ENCODE data around the gene RBM7.

DNA sequence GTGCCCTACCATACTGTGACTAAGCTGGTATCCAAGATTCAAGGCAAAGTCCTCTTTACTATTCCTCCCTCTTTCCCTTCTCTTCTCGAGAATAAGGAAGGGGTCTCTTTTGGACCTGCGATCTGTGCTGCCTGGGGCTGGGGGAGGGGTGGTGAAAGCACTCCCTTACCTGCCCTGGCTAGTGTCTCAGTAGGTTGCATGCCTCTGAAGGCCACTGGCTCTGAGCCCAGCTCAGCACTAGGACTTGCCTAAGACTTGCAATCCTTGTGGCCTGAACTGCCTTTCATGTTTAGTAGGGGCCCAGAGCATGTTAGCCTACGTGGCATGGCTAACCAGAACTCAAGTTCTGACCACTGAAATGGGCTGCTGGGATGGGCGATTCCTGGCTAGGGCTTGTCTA is 25.8 kb downstream of the RBM7 start:
- TF ChIP-seq RAD21 (IDR thresholded peaks at IDR 0.05) = no peak
- no peak for TF ChIP-seq ATF3 (IDR thresholded peaks at IDR 0.05)
- TF ChIP-seq SP1 (IDR thresholded peaks at IDR 0.05) = no peak
- TF ChIP-seq, protein P1, sequence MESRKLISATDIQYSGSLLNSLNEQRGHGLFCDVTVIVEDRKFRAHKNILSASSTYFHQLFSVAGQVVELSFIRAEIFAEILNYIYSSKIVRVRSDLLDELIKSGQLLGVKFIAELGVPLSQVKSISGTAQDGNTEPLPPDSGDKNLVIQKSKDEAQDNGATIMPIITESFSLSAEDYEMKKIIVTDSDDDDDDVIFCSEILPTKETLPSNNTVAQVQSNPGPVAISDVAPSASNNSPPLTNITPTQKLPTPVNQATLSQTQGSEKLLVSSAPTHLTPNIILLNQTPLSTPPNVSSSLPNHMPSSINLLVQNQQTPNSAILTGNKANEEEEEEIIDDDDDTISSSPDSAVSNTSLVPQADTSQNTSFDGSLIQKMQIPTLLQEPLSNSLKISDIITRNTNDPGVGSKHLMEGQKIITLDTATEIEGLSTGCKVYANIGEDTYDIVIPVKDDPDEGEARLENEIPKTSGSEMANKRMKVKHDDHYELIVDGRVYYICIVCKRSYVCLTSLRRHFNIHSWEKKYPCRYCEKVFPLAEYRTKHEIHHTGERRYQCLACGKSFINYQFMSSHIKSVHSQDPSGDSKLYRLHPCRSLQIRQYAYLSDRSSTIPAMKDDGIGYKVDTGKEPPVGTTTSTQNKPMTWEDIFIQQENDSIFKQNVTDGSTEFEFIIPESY (IDR thresholded peaks at IDR 0.05) = no peak
- TF ChIP-seq, protein P2, sequence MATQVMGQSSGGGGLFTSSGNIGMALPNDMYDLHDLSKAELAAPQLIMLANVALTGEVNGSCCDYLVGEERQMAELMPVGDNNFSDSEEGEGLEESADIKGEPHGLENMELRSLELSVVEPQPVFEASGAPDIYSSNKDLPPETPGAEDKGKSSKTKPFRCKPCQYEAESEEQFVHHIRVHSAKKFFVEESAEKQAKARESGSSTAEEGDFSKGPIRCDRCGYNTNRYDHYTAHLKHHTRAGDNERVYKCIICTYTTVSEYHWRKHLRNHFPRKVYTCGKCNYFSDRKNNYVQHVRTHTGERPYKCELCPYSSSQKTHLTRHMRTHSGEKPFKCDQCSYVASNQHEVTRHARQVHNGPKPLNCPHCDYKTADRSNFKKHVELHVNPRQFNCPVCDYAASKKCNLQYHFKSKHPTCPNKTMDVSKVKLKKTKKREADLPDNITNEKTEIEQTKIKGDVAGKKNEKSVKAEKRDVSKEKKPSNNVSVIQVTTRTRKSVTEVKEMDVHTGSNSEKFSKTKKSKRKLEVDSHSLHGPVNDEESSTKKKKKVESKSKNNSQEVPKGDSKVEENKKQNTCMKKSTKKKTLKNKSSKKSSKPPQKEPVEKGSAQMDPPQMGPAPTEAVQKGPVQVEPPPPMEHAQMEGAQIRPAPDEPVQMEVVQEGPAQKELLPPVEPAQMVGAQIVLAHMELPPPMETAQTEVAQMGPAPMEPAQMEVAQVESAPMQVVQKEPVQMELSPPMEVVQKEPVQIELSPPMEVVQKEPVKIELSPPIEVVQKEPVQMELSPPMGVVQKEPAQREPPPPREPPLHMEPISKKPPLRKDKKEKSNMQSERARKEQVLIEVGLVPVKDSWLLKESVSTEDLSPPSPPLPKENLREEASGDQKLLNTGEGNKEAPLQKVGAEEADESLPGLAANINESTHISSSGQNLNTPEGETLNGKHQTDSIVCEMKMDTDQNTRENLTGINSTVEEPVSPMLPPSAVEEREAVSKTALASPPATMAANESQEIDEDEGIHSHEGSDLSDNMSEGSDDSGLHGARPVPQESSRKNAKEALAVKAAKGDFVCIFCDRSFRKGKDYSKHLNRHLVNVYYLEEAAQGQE (IDR thresholded peaks at IDR 0.05) = no peak
- TF ChIP-seq, protein P3, sequence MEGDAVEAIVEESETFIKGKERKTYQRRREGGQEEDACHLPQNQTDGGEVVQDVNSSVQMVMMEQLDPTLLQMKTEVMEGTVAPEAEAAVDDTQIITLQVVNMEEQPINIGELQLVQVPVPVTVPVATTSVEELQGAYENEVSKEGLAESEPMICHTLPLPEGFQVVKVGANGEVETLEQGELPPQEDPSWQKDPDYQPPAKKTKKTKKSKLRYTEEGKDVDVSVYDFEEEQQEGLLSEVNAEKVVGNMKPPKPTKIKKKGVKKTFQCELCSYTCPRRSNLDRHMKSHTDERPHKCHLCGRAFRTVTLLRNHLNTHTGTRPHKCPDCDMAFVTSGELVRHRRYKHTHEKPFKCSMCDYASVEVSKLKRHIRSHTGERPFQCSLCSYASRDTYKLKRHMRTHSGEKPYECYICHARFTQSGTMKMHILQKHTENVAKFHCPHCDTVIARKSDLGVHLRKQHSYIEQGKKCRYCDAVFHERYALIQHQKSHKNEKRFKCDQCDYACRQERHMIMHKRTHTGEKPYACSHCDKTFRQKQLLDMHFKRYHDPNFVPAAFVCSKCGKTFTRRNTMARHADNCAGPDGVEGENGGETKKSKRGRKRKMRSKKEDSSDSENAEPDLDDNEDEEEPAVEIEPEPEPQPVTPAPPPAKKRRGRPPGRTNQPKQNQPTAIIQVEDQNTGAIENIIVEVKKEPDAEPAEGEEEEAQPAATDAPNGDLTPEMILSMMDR (IDR thresholded peaks at IDR 0.05; ENCODE audit: low read depth, low read length, missing input control) = no peak
- TF ChIP-seq, protein P4, sequence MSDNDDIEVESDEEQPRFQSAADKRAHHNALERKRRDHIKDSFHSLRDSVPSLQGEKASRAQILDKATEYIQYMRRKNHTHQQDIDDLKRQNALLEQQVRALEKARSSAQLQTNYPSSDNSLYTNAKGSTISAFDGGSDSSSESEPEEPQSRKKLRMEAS (IDR thresholded peaks at IDR 0.05) = no peak
- TF ChIP-seq GABPA (IDR thresholded peaks at IDR 0.05 in 1 of 2, conservative IDR thresholded peaks at IDR 0.05 in 1 of 2) = no peak

Data from liver (tissue), 3 donors.